Stomach (tissue), 4 donors: ENCODE data around the gene HMGCS2.

Experiments used
- POLR2A ChIP-seq, 4 donors: fragments of 450-650 bp; IDR thresholded peaks; one replicate each; pipeline ENCODE4 v1.6.1; 2016; ENCODE audit warnings: antibody characterized with exemption in 4 of 4, control low read depth in 2 of 4, mild to moderate bottlenecking in 1 of 4, moderate library complexity in 1 of 4
- POLR2AphosphoS5 ChIP-seq, 3 donors: sonication (generic); formaldehyde crosslinking; IDR thresholded peaks; one replicate each; pipeline ENCODE4 v1.6.1; 2016; ENCODE audit warnings: antibody characterized with exemption in 3 of 3
- TF ChIP-seq, protein P1 (sequence below), 7 experiments: fragments of 450-650 bp in 4 of 7; fragments of 200-600 bp in 3 of 7; sonication (generic) in 3 of 7; IDR thresholded peaks; one replicate each; pipeline ENCODE4 v1.5.1; 2016 to 2019; ENCODE audit warnings: antibody characterized with exemption in 7 of 7, control low read depth in 2 of 7, mild to moderate bottlenecking in 1 of 7

DNA sequence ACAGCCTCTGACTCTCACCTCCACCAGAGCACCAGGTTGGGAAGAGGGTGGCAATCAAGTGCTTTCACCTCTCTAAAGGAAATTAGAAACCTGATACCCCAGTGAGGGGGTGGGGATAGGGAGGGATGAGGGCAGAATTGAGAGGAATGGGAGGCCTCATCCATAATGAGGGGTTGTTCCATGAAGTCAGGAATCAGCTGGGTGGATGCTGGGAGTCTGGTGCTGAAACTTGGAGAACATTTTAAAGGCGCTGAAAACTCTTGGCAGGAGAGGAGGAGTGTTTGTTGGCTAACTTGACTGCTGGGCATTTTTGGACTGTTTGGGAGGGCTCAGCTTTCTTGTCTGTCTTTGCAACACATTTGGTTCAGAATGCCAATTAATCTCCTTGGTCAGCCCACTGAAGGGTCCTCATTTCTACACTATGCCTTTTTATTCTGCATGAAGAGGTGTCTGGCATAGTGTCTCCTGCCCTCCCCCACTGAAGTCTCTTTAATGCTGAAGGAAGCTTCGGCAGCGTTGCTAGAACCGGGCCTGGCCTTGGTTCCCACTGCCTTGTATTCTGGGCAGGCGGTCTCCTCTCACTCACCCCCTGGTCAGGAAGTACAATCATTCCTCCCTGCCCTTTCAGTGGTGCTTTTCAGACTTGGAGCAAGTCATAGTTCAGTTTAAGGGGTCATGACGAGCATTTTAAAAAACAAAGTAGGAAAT lies 54.8 kb downstream of the HMGCS2 start:
- no peak for TF ChIP-seq POLR2A (IDR thresholded peaks at IDR 0.05)
- no peak for TF ChIP-seq POLR2AphosphoS5 (IDR thresholded peaks at IDR 0.05)
- TF ChIP-seq, protein P1, sequence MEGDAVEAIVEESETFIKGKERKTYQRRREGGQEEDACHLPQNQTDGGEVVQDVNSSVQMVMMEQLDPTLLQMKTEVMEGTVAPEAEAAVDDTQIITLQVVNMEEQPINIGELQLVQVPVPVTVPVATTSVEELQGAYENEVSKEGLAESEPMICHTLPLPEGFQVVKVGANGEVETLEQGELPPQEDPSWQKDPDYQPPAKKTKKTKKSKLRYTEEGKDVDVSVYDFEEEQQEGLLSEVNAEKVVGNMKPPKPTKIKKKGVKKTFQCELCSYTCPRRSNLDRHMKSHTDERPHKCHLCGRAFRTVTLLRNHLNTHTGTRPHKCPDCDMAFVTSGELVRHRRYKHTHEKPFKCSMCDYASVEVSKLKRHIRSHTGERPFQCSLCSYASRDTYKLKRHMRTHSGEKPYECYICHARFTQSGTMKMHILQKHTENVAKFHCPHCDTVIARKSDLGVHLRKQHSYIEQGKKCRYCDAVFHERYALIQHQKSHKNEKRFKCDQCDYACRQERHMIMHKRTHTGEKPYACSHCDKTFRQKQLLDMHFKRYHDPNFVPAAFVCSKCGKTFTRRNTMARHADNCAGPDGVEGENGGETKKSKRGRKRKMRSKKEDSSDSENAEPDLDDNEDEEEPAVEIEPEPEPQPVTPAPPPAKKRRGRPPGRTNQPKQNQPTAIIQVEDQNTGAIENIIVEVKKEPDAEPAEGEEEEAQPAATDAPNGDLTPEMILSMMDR (IDR thresholded peaks at IDR 0.05): no peak
